ENCODE measurements around the gene CACNB4.
"Not testable (repeated sequence)": the region's sequence is repeated elsewhere in the genome, so short reads cannot be mapped to it uniquely, and the experiment has no call there.

Gene CACNB4

GRCh38 chr2:152016181-152017120 lies 82.4 kb downstream of the CACNB4 start:
- H3K9me3 ChIP-seq, result no peaks in the 10 kb centered on the region
- H3K4me1 ChIP-seq (ENCODE audit: control insufficient read depth in 1 of 2, insufficient read depth in 1 of 2, low read depth in 1 of 2, low read length in 1 of 2), result no peaks in the 10 kb centered on the region
- no peaks in the 10 kb centered on the region for H3K36me3 ChIP-seq
- H3K27me3 ChIP-seq, result no peaks in the 10 kb centered on the region
- H3K27ac ChIP-seq, result no peak overlapping the region
- TF ChIP-seq CTCF (IDR thresholded peaks at IDR 0.05), result no peak
- H3K4me3 ChIP-seq (ENCODE audit: low read depth in 1 of 2, low read length in 1 of 2), result no peak overlapping the region

GRCh38 chr2:152015552-152015951 lies 83.3 kb downstream of the CACNB4 start:
- Histone ChIP-seq H3K27me3 (no peaks in the 10 kb centered on the region), H3K9me3 (no peaks in the 10 kb centered on the region), H3K4me3 (ENCODE audit: low read depth in 1 of 2, low read length in 1 of 2) (no peak overlapping the region), H3K4me1 (ENCODE audit: control insufficient read depth in 1 of 2, insufficient read depth in 1 of 2, low read depth in 1 of 2, low read length in 1 of 2) (no peaks in the 10 kb centered on the region), H3K27ac (no peak overlapping the region), H3K36me3 (no peaks in the 10 kb centered on the region)
- TF ChIP-seq CTCF (IDR thresholded peaks at IDR 0.05), result no peak

- no peaks in the 10 kb centered on the region for H3K9me3 ChIP-seq
- no peaks in the 10 kb centered on the region for H3K27me3 ChIP-seq
- no peak overlapping the region for H3K4me3 ChIP-seq (ENCODE audit: low read depth in 1 of 2, low read length in 1 of 2)
- no peaks in the 10 kb centered on the region for H3K4me1 ChIP-seq (ENCODE audit: control insufficient read depth in 1 of 2, insufficient read depth in 1 of 2, low read depth in 1 of 2, low read length in 1 of 2)
- TF ChIP-seq CTCF (IDR thresholded peaks at IDR 0.05), result no peak
- H3K36me3 ChIP-seq, result no peaks in the 10 kb centered on the region
- H3K27ac ChIP-seq, result no peak overlapping the region
Measured at GRCh38 chr2:152012697-152013096, 86.1 kb downstream of the CACNB4 start.

GRCh38 chr2:152011724-152012123 lies 87.1 kb downstream of the CACNB4 start:
- H3K36me3 ChIP-seq, result no peaks in the 10 kb centered on the region
- TF ChIP-seq CTCF (IDR thresholded peaks at IDR 0.05), result no peak
- no peaks in the 10 kb centered on the region for H3K27me3 ChIP-seq
- no peaks in the 10 kb centered on the region for H3K9me3 ChIP-seq
- no peak overlapping the region for H3K27ac ChIP-seq
- H3K4me1 ChIP-seq (ENCODE audit: control insufficient read depth in 1 of 2, insufficient read depth in 1 of 2, low read depth in 1 of 2, low read length in 1 of 2), result no peaks in the 10 kb centered on the region
- no peak overlapping the region for H3K4me3 ChIP-seq (ENCODE audit: low read depth in 1 of 2, low read length in 1 of 2)

GRCh38 chr2:152005607-152006006 lies 93.2 kb downstream of the CACNB4 start:
- Histone ChIP-seq H3K4me1 (ENCODE audit: control insufficient read depth in 1 of 2, insufficient read depth in 1 of 2, low read depth in 1 of 2, low read length in 1 of 2) (peaks cover 13 to 15% of the 10 kb centered on the region in 2 experiments), H3K4me3 (ENCODE audit: low read depth in 1 of 2, low read length in 1 of 2) (no peak overlapping the region), H3K9me3 (no peaks in the 10 kb centered on the region), H3K36me3 (no peaks in the 10 kb centered on the region), H3K27me3 (no peaks in the 10 kb centered on the region), H3K27ac (no peak overlapping the region)
- TF ChIP-seq CTCF (IDR thresholded peaks at IDR 0.05), result no peak

- H3K27ac ChIP-seq; H3K27me3 ChIP-seq; H3K9me3 ChIP-seq; H3K36me3 ChIP-seq; H3K4me3 ChIP-seq (ENCODE audit: low read depth in 1 of 2, low read length in 1 of 2): not testable (repeated sequence)
- H3K4me1 ChIP-seq (ENCODE audit: control insufficient read depth in 1 of 2, insufficient read depth in 1 of 2, low read depth in 1 of 2, low read length in 1 of 2), result peaks cover 13 to 15% of the 10 kb centered on the region in 2 experiments
Measured at GRCh38 chr2:152003283-152003682, 95.6 kb downstream of the CACNB4 start.

Measured in neutrophil (primary cell).